HepG2 (cell line): ENCODE results near the gene TRIM8. TPM values are rescaled to one million over a fixed set of nuclear protein-coding genes. Genes with fewer than 3 reads are reported as not detected.
A peak's percentile ranks its signal among the peaks of the same experiment; 100 is the strongest.

Experiments used
- CEBPG ChIP-seq: IDR thresholded peaks from 2 replicates; pipeline ENCODE4 v1.6.1; 2016
- ELF3 ChIP-seq: IDR thresholded peaks from 2 replicates; pipeline ENCODE4 v1.6.1; 2016; ENCODE audit warnings: missing genetic modification reagents, missing compliant biosample characterization
- FOSL2 ChIP-seq: sonication (generic); formaldehyde crosslinking; IDR thresholded peaks from 2 replicates; pipeline ENCODE4 v1.4.0; 2020; ENCODE audit warnings: missing genetic modification reagents
- HNRNPH1 ChIP-seq: fragments of 200-400 bp; formaldehyde crosslinking; optimal IDR thresholded peaks from 2 replicates; pipeline ENCODE3; 2017; ENCODE audit warnings: mild to moderate bottlenecking, low read depth, low read length
- JUND ChIP-seq: sonication (generic); formaldehyde crosslinking; IDR thresholded peaks from 2 replicates; pipeline ENCODE4 v1.8.0; 2022; ENCODE audit warnings: mild to moderate bottlenecking, missing genetic modification reagents
- MIXL1 ChIP-seq: IDR thresholded peaks from 2 replicates; pipeline ENCODE4 v1.6.1; 2016
- POLR2G ChIP-seq: fragments of 200-400 bp; formaldehyde crosslinking; IDR thresholded peaks from 2 replicates; pipeline ENCODE4 v1.6.1; 2018; ENCODE audit warnings: mild to moderate bottlenecking, low read depth, low read length, moderate library complexity
- SRSF1 ChIP-seq: fragments of 200-400 bp; formaldehyde crosslinking; optimal IDR thresholded peaks from 2 replicates; pipeline ENCODE3; 2017; ENCODE audit warnings: mild to moderate bottlenecking, low read depth, low read length, moderate library complexity
- TOPORS ChIP-seq: sonication (generic); formaldehyde crosslinking; IDR thresholded peaks from 2 replicates; pipeline ENCODE4 v1.8.0; 2023; ENCODE audit warnings: mild to moderate bottlenecking, missing genetic modification reagents
- ZNF3 ChIP-seq: IDR thresholded peaks from 2 replicates; pipeline ENCODE4 v1.7.0; 2017; ENCODE audit warnings: inconsistent platforms
- ZNF431 ChIP-seq: sonication (generic); formaldehyde crosslinking; IDR thresholded peaks from 2 replicates; pipeline ENCODE4 v1.9.0; 2022; ENCODE audit warnings: missing genetic modification reagents, low read depth, mild to moderate bottlenecking, borderline replicate concordance
- ZNF563 ChIP-seq: sonication (generic); formaldehyde crosslinking; IDR thresholded peaks from 2 replicates; pipeline ENCODE4 v1.8.0; 2022; ENCODE audit warnings: mild to moderate bottlenecking, moderate library complexity, missing genetic modification reagents
- ZNF572 ChIP-seq: sonication (generic); formaldehyde crosslinking; IDR thresholded peaks from 2 replicates; pipeline ENCODE4 v1.5.1; 2020; ENCODE audit warnings: mild to moderate bottlenecking, missing genetic modification reagents
- ZNF709 ChIP-seq: sonication (generic); formaldehyde crosslinking; IDR thresholded peaks from 2 replicates; pipeline ENCODE4 v1.5.0; 2020; ENCODE audit warnings: mild to moderate bottlenecking, missing genetic modification reagents
- ZNF883 ChIP-seq: sonication (generic); formaldehyde crosslinking; IDR thresholded peaks from 2 replicates; pipeline ENCODE4 v1.5.1; 2020; ENCODE audit warnings: mild to moderate bottlenecking, missing genetic modification reagents; ENCODE audit errors: not compliant biosample characterization
- polyA plus RNA-seq, 8 experiments: library from polyadenylated mRNA; depleted of rRNA in 3 of 8; stranded (reverse) in 7 of 8; unstranded in 1 of 8; fragments of >200 nt; fragmentation: Illumina TruSeq in 4 of 8; extraction: Trizol in 4 of 8; gene quantifications; 2 replicates each; pipeline versions ENCODE4 v1.2.1 to v1.2.3, GENCODE V29; 2011 to 2016; ENCODE audit warnings: low read depth in 4 of 8, missing spikeins in 1 of 8, mixed read lengths in 1 of 8; ENCODE audit not compliant: insufficient read depth in 1 of 8
- total RNA-seq, 5 experiments: library from RNA; depleted of rRNA; stranded (reverse); fragments of >200 nt; fragmentation: Illumina TruSeq; extraction: Trizol; gene quantifications; 2 replicates each; pipeline ENCODE4 v1.2.3, GENCODE V29; 2016; ENCODE audit warnings: low read depth in 1 of 5
- TF ChIP-seq, protein P1 (sequence below): sonication (generic); formaldehyde crosslinking; IDR thresholded peaks from 2 replicates; pipeline ENCODE4 v1.4.0; 2020; ENCODE audit warnings: mild to moderate bottlenecking, missing genetic modification reagents, borderline replicate concordance
- TF ChIP-seq, protein P2 (sequence below): sonication (generic); formaldehyde crosslinking; IDR thresholded peaks from 2 replicates; pipeline ENCODE4 v1.5.0; 2020; ENCODE audit warnings: missing genetic modification reagents
- TF ChIP-seq, protein P3 (sequence below), 2 experiments: fragments of 450-650 bp in 1 of 2; sonication (generic) in 1 of 2; formaldehyde crosslinking; IDR thresholded peaks; 2 replicates each; pipeline versions ENCODE4 v1.5.0 to v1.8.0; 2020 to 2022; ENCODE audit warnings: mild to moderate bottlenecking in 1 of 2, missing genetic modification reagents in 1 of 2
- TF ChIP-seq, protein P4 (sequence below): sonication (generic); formaldehyde crosslinking; IDR thresholded peaks from 2 replicates; pipeline ENCODE4 v1.5.0; 2020; ENCODE audit warnings: mild to moderate bottlenecking, missing genetic modification reagents

TRIM8 gene
- total and polyA plus RNA-seq, 2 of the 13 experiments (the other 11 are each of a cell fraction or from before 2014, with no cell fraction given) = 38.9 to 66.5 TPM

DNA sequence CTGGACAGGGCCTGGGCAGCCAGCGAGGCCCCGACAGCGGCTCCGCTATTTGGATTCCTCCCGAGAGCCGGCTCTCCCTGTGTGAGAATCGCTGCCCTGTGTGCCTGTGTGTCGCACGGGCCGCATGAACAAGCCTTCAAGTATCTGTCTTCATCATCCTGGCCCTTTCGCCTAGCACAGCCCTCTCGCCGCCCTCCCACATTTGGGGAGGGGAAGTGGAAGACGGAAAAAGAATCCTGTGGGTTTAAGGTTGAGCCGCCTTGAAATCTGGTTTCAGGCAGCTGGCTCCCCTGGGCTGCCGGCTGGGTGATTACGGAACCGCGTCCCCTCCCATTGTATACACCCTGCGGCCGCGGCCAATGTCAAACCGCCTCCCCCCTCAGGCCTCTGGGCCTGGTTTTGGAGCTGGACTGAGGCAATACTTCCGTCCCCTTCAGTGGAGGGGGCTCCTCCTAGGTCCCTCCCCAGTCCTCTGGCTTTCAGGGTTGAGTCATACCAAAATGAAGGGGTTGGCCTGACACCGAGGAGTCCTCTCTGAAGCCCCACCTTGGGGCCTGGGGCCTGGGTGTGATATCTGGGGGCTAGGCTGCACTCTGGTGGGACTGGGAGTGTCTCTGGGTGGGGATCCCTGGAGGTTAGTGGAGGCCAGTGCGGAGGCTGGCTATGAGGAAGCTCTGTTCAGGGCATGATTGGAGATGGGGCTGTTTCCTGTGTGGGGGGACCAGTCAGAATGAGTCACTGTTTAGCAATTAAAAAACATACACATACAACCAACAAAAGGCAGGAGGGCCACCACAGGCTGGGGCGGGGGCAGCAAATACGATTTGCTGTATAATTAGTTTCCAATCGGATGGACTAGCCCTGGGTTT is 1.7 kb downstream of the TRIM8 start (continued):
- TF ChIP-seq, protein P1, sequence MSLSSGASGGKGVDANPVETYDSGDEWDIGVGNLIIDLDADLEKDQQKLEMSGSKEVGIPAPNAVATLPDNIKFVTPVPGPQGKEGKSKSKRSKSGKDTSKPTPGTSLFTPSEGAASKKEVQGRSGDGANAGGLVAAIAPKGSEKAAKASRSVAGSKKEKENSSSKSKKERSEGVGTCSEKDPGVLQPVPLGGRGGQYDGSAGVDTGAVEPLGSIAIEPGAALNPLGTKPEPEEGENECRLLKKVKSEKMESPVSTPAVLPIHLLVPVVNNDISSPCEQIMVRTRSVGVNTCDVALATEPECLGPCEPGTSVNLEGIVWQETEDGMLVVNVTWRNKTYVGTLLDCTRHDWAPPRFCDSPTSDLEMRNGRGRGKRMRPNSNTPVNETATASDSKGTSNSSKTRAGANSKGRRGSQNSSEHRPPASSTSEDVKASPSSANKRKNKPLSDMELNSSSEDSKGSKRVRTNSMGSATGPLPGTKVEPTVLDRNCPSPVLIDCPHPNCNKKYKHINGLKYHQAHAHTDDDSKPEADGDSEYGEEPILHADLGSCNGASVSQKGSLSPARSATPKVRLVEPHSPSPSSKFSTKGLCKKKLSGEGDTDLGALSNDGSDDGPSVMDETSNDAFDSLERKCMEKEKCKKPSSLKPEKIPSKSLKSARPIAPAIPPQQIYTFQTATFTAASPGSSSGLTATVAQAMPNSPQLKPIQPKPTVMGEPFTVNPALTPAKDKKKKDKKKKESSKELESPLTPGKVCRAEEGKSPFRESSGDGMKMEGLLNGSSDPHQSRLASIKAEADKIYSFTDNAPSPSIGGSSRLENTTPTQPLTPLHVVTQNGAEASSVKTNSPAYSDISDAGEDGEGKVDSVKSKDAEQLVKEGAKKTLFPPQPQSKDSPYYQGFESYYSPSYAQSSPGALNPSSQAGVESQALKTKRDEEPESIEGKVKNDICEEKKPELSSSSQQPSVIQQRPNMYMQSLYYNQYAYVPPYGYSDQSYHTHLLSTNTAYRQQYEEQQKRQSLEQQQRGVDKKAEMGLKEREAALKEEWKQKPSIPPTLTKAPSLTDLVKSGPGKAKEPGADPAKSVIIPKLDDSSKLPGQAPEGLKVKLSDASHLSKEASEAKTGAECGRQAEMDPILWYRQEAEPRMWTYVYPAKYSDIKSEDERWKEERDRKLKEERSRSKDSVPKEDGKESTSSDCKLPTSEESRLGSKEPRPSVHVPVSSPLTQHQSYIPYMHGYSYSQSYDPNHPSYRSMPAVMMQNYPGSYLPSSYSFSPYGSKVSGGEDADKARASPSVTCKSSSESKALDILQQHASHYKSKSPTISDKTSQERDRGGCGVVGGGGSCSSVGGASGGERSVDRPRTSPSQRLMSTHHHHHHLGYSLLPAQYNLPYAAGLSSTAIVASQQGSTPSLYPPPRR = 0 out of 2 replicates have a peak, but pooled peaks have one; percentile 0
- TF ChIP-seq SRSF1 (peak; percentile 38), ZNF883 (CRISPR knock-in tag) (no peak), HNRNPH1 (peak; percentile 6), CEBPG (CRISPR knock-in tag) (0 out of 2 replicates have a peak, but pooled peaks have one; percentile 19), ZNF431 (peak; percentile 69; the same call in 1 of the 2 replicates), POLR2G (peak; percentile 49), MIXL1 (CRISPR knock-in tag) (no peak), ZNF563 (CRISPR knock-in tag) (peak; percentile 41; the same call in 1 of the 2 replicates), FOSL2 (CRISPR knock-in tag) (peak; percentile 87), ELF3 (CRISPR knock-in tag) (peak; percentile 44; the same call in 1 of the 2 replicates), ZNF3 (CRISPR knock-in tag) (no peak), ZNF709 (0 out of 2 replicates have a peak, but pooled peaks have one; percentile 29), JUND (CRISPR knock-in tag) (0 out of 2 replicates have a peak, but pooled peaks have one; percentile 18), TOPORS (CRISPR knock-in tag) (no peak), ZNF572 (CRISPR knock-in tag) (no peak)
- TF ChIP-seq, protein P2, sequence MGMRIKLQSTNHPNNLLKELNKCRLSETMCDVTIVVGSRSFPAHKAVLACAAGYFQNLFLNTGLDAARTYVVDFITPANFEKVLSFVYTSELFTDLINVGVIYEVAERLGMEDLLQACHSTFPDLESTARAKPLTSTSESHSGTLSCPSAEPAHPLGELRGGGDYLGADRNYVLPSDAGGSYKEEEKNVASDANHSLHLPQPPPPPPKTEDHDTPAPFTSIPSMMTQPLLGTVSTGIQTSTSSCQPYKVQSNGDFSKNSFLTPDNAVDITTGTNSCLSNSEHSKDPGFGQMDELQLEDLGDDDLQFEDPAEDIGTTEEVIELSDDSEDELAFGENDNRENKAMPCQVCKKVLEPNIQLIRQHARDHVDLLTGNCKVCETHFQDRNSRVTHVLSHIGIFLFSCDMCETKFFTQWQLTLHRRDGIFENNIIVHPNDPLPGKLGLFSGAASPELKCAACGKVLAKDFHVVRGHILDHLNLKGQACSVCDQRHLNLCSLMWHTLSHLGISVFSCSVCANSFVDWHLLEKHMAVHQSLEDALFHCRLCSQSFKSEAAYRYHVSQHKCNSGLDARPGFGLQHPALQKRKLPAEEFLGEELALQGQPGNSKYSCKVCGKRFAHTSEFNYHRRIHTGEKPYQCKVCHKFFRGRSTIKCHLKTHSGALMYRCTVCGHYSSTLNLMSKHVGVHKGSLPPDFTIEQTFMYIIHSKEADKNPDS (CRISPR knock-in tag) = 0 out of 2 replicates have a peak, but pooled peaks have one; percentile 8
- TF ChIP-seq, protein P3, sequence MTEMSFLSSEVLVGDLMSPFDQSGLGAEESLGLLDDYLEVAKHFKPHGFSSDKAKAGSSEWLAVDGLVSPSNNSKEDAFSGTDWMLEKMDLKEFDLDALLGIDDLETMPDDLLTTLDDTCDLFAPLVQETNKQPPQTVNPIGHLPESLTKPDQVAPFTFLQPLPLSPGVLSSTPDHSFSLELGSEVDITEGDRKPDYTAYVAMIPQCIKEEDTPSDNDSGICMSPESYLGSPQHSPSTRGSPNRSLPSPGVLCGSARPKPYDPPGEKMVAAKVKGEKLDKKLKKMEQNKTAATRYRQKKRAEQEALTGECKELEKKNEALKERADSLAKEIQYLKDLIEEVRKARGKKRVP (CRISPR knock-in tag; IDR thresholded peaks at IDR 0.05) = peak in 1 of 2 experiments; percentile 56; a peak in 1 of 4 replicates
- TF ChIP-seq, protein P4, sequence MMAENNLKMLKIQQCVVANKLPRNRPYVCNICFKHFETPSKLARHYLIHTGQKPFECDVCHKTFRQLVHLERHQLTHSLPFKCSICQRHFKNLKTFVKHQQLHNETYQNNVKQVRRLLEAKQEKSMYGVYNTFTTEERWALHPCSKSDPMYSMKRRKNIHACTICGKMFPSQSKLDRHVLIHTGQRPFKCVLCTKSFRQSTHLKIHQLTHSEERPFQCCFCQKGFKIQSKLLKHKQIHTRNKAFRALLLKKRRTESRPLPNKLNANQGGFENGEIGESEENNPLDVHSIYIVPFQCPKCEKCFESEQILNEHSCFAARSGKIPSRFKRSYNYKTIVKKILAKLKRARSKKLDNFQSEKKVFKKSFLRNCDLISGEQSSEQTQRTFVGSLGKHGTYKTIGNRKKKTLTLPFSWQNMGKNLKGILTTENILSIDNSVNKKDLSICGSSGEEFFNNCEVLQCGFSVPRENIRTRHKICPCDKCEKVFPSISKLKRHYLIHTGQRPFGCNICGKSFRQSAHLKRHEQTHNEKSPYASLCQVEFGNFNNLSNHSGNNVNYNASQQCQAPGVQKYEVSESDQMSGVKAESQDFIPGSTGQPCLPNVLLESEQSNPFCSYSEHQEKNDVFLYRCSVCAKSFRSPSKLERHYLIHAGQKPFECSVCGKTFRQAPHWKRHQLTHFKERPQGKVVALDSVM = peak; percentile 94
